HepG2 (cell line): ENCODE data around the gene EEPD1. TPM values are rescaled to one million over a fixed set of nuclear protein-coding genes. Genes with fewer than 3 reads are reported as not detected.

ENCODE experiments used
- ATAC-seq: fragments of 200-7000 bp; cut with Tn5 transposase; 3 replicates; pipeline ENCODE4 v1.9.1; 2020; ENCODE audit warnings: mild to moderate bottlenecking, moderate library complexity
- BruUV-seq: library from RNA; stranded (reverse); fragments of 400-500 nt; replicated peaks from 2 replicates; lab custom pipeline; 2021; lab: Mats Ljungman, UMichigan
- CTCF ChIA-PET: fragments of 300-600 bp; formaldehyde crosslinking; extraction: SDS; loops from one replicate; lab custom pipeline; 2021; ENCODE audit warnings: low total read pairs, inconsistent platforms, low intra/inter-chr PET ratio; lab: Yijun Ruan, JAX
- POLR2A ChIA-PET: fragments of 350-600 bp; sonication (Branson Sonifier 250); formaldehyde crosslinking; loops from one replicate; lab custom pipeline; 2020; ENCODE audit warnings: antibody characterized with exemption, inconsistent platforms; lab: Yijun Ruan, JAX
- DNase-seq: peaks from one replicate; pipeline ENCODE4 v3.0.0-alpha.2; 2015; ENCODE audit warnings: low spot score
- FAIRE-seq: peaks from 3 replicates; lab custom pipeline; 2011; peaks lifted over from hg19 to GRCh38; lab: Jason Lieb, UNC
- H2AFZ ChIP-seq: one replicate; pipeline ENCODE4 v1.6.1; 2011; ENCODE audit warnings: low read length, inconsistent platforms
- H3K27ac ChIP-seq: fragments of 300-600 bp; 3 replicates; pipeline ENCODE4 v1.8.0; 2011; ENCODE audit warnings: mixed run types, mild to moderate bottlenecking, mixed read lengths, low read length, inconsistent platforms; ENCODE audit not compliant: insufficient read depth; ENCODE audit errors: extremely low read length
- H3K27me3 ChIP-seq, 2 experiments: fragments of 200-600 bp in 1 of 2; 2 replicates in 1 of 2; 3 replicates in 1 of 2; pipeline versions ENCODE4 v1.6.0 to v1.8.0; 2011; ENCODE audit warnings: low read length in 2 of 2, mild to moderate bottlenecking in 2 of 2, moderate library complexity in 2 of 2, inconsistent platforms in 1 of 2; ENCODE audit not compliant: insufficient read depth in 2 of 2, control insufficient read depth in 1 of 2
- H3K36me3 ChIP-seq, 2 experiments: fragments of 200-600 bp in 1 of 2; replicated peaks in 1 of 2; 2 replicates in 1 of 2; 3 replicates in 1 of 2; pipeline versions ENCODE4 v1.5.1 to v1.8.0; 2011; ENCODE audit warnings: low read length in 2 of 2, inconsistent platforms in 1 of 2; ENCODE audit not compliant: insufficient read depth in 2 of 2, control insufficient read depth in 1 of 2
- H3K4me1 ChIP-seq: 2 replicates; pipeline ENCODE4 v1.5.1; 2012; ENCODE audit warnings: low read length, inconsistent platforms; ENCODE audit not compliant: insufficient read depth
- H3K4me2 ChIP-seq: 2 replicates; pipeline ENCODE4 v1.6.0; 2011; ENCODE audit warnings: low read depth, low read length, inconsistent platforms
- H3K4me3 ChIP-seq, 3 experiments: fragments of 200-600 bp in 1 of 3; sonication (generic), shearing (Covaris generic) in 1 of 3; replicated peaks in 1 of 3; 2 replicates each; pipeline ENCODE4 v1.5.1; 2011 to 2016; ENCODE audit warnings: low read length in 3 of 3, inconsistent platforms in 2 of 3, low read depth in 2 of 3, mild to moderate bottlenecking in 2 of 3, control low read depth in 1 of 3, mixed read lengths in 1 of 3; ENCODE audit not compliant: insufficient read depth in 1 of 3
- H3K79me2 ChIP-seq: one replicate; pipeline ENCODE4 v1.6.1; 2011; ENCODE audit warnings: low read length, inconsistent platforms; ENCODE audit not compliant: insufficient read depth
- H3K9ac ChIP-seq: 2 replicates; pipeline ENCODE4 v1.6.0; 2011; ENCODE audit warnings: mild to moderate bottlenecking, low read depth, low read length, inconsistent platforms; ENCODE audit not compliant: insufficient read depth
- H3K9me3 ChIP-seq: 2 replicates; pipeline ENCODE4 v1.5.1; 2012; ENCODE audit warnings: mild to moderate bottlenecking, low read length
- H4K20me1 ChIP-seq: 2 replicates; pipeline ENCODE4 v1.6.0; 2011; ENCODE audit warnings: inconsistent platforms, mild to moderate bottlenecking, low read length, moderate library complexity; ENCODE audit not compliant: insufficient read depth
- CBX5 ChIP-seq: sonication (generic); formaldehyde crosslinking; IDR thresholded peaks from 2 replicates; pipeline ENCODE4 v1.4.0; 2020; ENCODE audit warnings: missing genetic modification reagents, borderline replicate concordance
- ESRRA ChIP-seq: sonication (generic); formaldehyde crosslinking; IDR thresholded peaks from 2 replicates; pipeline ENCODE4 v1.5.1; 2020; ENCODE audit warnings: mild to moderate bottlenecking, low read depth, missing genetic modification reagents
- FLYWCH1 ChIP-seq: sonication (generic); formaldehyde crosslinking; IDR thresholded peaks from 2 replicates; pipeline ENCODE4 v1.8.1; 2023; ENCODE audit warnings: mild to moderate bottlenecking, missing genetic modification reagents
- GATAD2A ChIP-seq: IDR thresholded peaks from 2 replicates; pipeline ENCODE4 v1.6.1; 2016
- IRF2 ChIP-seq: IDR thresholded peaks from 2 replicates; pipeline ENCODE4 v1.6.1; 2018; ENCODE audit warnings: missing genetic modification reagents, missing compliant biosample characterization
- REL ChIP-seq: sonication (generic); formaldehyde crosslinking; conservative IDR thresholded peaks from 2 replicates; pipeline ENCODE4 v1.8.0; 2022; ENCODE audit warnings: mild to moderate bottlenecking, missing genetic modification reagents, moderate library complexity
- RORA ChIP-seq: sonication (generic); formaldehyde crosslinking; IDR thresholded peaks from 2 replicates; pipeline ENCODE4 v1.5.0; 2020; ENCODE audit warnings: mild to moderate bottlenecking, missing genetic modification reagents, moderate library complexity
- RXRB ChIP-seq: IDR thresholded peaks from 2 replicates; pipeline ENCODE4 v1.6.1; 2016; ENCODE audit warnings: borderline replicate concordance, missing genetic modification reagents, missing compliant biosample characterization
- U2AF2 ChIP-seq: fragments of 200-400 bp; formaldehyde crosslinking; IDR thresholded peaks from 2 replicates; pipeline ENCODE4 v1.6.1; 2017; ENCODE audit warnings: low read depth, mild to moderate bottlenecking, low read length
- ZMYM3 ChIP-seq: sonication (generic); formaldehyde crosslinking; IDR thresholded peaks from 2 replicates; pipeline ENCODE4 v1.5.1; 2020; ENCODE audit warnings: mild to moderate bottlenecking, missing genetic modification reagents
- ZNF30 ChIP-seq: sonication (generic); formaldehyde crosslinking; IDR thresholded peaks from 2 replicates; pipeline ENCODE4 v1.5.0; 2020; ENCODE audit warnings: mild to moderate bottlenecking, missing genetic modification reagents
- ZNF720 ChIP-seq: sonication (generic); formaldehyde crosslinking; IDR thresholded peaks from 2 replicates; pipeline ENCODE4 v1.4.0; 2020; ENCODE audit warnings: missing genetic modification reagents
- ZNF766 ChIP-seq: sonication (generic); formaldehyde crosslinking; IDR thresholded peaks from 2 replicates; pipeline ENCODE4 v1.5.0; 2020; ENCODE audit warnings: missing genetic modification reagents, borderline replicate concordance
- ZNF776 ChIP-seq: sonication (generic); formaldehyde crosslinking; IDR thresholded peaks from 2 replicates; pipeline ENCODE4 v1.4.0; 2020; ENCODE audit warnings: mild to moderate bottlenecking, missing genetic modification reagents
- WGBS: methylation state at CpG from one replicate; pipeline ENCODE4 v1.1.6; 2017; ENCODE audit warnings: low lambda C conversion rate; 5-methylcytosine and 5-hydroxymethylcytosine counted together
- in situ Hi-C: cut with HindIII; loops from 2 replicates; pipeline ENCODE4 v1.10.0; 2017; ENCODE audit warnings: low pct_unique_long_range_greater_than_20kb; ENCODE audit not compliant: extremely low pct_ligation_motif_present
- intact Hi-C: fragments of 100-400 bp; cut with micrococcal nuclease; formaldehyde crosslinking; loops from one replicate; pipeline ENCODE4 v1.10.0; 2022; ENCODE audit not compliant: unreplicated experiment
- polyA plus RNA-seq, 8 experiments: library from polyadenylated mRNA; depleted of rRNA in 3 of 8; stranded (reverse) in 7 of 8; unstranded in 1 of 8; fragments of >200 nt; fragmentation: Illumina TruSeq in 4 of 8; extraction: Trizol in 4 of 8; gene quantifications; 2 replicates each; pipeline versions ENCODE4 v1.2.1 to v1.2.3, GENCODE V29; 2011 to 2016; ENCODE audit warnings: low read depth in 4 of 8, missing spikeins in 1 of 8, mixed read lengths in 1 of 8; ENCODE audit not compliant: insufficient read depth in 1 of 8
- total RNA-seq, 5 experiments: library from RNA; depleted of rRNA; stranded (reverse); fragments of >200 nt; fragmentation: Illumina TruSeq; extraction: Trizol; gene quantifications; 2 replicates each; pipeline ENCODE4 v1.2.3, GENCODE V29; 2016; ENCODE audit warnings: low read depth in 1 of 5
- TF ChIP-seq, protein P1 (sequence below): sonication (generic); formaldehyde crosslinking; IDR thresholded peaks from 2 replicates; pipeline ENCODE4 v1.5.0; 2020; ENCODE audit warnings: missing genetic modification reagents
- TF ChIP-seq, protein P2 (sequence below): sonication (generic); formaldehyde crosslinking; IDR thresholded peaks from 2 replicates; pipeline ENCODE4 v1.5.0; 2020; ENCODE audit warnings: mild to moderate bottlenecking, missing genetic modification reagents
- TF ChIP-seq, protein P3 (sequence below): sonication (generic); formaldehyde crosslinking; IDR thresholded peaks from 2 replicates; pipeline ENCODE4 v1.9.0; 2022; ENCODE audit warnings: low read depth, missing genetic modification reagents
- TF ChIP-seq, protein P4 (sequence below): sonication (generic); formaldehyde crosslinking; conservative IDR thresholded peaks from 2 replicates; pipeline ENCODE4 v1.5.0; 2020; ENCODE audit warnings: missing genetic modification reagents

Gene EEPD1
- total and polyA plus RNA-seq, 2 of the 13 experiments (the other 11 are each of a cell fraction or from before 2014, with no cell fraction given) = 10.1 to 16.4 TPM

DNA sequence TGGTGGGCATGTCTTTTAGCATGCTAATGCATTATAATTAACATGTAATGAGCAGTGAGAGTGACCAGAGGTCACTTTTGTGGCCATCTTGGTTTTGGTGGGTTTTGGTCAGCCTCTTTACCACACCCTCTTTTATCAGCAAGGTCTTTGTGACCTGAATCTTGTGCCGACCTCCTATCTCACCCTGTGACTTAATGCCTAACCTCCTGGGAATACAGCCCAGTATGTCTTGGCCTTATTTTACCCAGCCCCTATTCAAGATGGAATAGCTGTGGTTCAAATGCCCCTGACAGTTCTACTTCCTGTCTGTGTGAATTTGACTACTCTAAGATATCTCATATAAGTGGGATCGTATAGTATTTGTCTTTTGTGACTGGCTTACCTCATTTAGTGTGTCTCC is 85.1 kb downstream of the EEPD1 start:
- Histone ChIP-seq H3K9me3 (no peaks in the 10 kb centered on the region), H4K20me1 (0 out of 2 replicates have a peak, but pooled peaks cover 4% of the 10 kb centered on the region), H2AFZ (no peak overlapping the region), H3K27ac (no peak overlapping the region), H3K9ac (no peak overlapping the region), H3K4me1 (peaks cover 10% of the 10 kb centered on the region), H3K4me3 (no peak overlapping the region), H3K4me2 (no peak overlapping the region), H3K36me3 (peaks cover 14 to 29% of the 10 kb centered on the region in 2 experiments; a peak in 4 of 5 replicates), H3K79me2 (peaks cover 6% of the 10 kb centered on the region), H3K27me3 (no peaks in the 10 kb centered on the region)
- no peak for ATAC-seq
- DNase-seq = no peak
- FAIRE-seq = no peak
- 100% methylated on average over 2 of the region's 2 CpGs for WGBS
- no TSS peak for BruUV-seq
- in situ Hi-C loops = no loop called here
- CTCF ChIA-PET = no interaction called here
- POLR2A ChIA-PET = no interaction called here
- intact Hi-C loops = no loop called here
- no peak for TF ChIP-seq ZNF766 (CRISPR knock-in tag)
- TF ChIP-seq ZNF30 (CRISPR knock-in tag) = no peak
- TF ChIP-seq IRF2 (CRISPR knock-in tag) = no peak
- no peak for TF ChIP-seq ESRRA
- no peak for TF ChIP-seq ZMYM3 (CRISPR knock-in tag)
- no peak for TF ChIP-seq U2AF2
- TF ChIP-seq, protein P1, sequence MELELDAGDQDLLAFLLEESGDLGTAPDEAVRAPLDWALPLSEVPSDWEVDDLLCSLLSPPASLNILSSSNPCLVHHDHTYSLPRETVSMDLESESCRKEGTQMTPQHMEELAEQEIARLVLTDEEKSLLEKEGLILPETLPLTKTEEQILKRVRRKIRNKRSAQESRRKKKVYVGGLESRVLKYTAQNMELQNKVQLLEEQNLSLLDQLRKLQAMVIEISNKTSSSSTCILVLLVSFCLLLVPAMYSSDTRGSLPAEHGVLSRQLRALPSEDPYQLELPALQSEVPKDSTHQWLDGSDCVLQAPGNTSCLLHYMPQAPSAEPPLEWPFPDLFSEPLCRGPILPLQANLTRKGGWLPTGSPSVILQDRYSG = no peak
- TF ChIP-seq, protein P2, sequence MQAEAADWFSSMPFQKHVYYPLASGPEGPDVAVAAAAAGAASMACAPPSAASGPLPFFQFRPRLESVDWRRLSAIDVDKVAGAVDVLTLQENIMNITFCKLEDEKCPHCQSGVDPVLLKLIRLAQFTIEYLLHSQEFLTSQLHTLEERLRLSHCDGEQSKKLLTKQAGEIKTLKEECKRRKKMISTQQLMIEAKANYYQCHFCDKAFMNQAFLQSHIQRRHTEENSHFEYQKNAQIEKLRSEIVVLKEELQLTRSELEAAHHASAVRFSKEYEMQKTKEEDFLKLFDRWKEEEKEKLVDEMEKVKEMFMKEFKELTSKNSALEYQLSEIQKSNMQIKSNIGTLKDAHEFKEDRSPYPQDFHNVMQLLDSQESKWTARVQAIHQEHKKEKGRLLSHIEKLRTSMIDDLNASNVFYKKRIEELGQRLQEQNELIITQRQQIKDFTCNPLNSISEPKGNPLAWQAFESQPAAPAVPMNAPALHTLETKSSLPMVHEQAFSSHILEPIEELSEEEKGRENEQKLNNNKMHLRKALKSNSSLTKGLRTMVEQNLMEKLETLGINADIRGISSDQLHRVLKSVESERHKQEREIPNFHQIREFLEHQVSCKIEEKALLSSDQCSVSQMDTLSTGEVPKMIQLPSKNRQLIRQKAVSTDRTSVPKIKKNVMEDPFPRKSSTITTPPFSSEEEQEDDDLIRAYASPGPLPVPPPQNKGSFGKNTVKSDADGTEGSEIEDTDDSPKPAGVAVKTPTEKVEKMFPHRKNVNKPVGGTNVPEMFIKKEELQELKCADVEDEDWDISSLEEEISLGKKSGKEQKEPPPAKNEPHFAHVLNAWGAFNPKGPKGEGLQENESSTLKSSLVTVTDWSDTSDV (CRISPR knock-in tag) = no peak
- TF ChIP-seq, protein P3, sequence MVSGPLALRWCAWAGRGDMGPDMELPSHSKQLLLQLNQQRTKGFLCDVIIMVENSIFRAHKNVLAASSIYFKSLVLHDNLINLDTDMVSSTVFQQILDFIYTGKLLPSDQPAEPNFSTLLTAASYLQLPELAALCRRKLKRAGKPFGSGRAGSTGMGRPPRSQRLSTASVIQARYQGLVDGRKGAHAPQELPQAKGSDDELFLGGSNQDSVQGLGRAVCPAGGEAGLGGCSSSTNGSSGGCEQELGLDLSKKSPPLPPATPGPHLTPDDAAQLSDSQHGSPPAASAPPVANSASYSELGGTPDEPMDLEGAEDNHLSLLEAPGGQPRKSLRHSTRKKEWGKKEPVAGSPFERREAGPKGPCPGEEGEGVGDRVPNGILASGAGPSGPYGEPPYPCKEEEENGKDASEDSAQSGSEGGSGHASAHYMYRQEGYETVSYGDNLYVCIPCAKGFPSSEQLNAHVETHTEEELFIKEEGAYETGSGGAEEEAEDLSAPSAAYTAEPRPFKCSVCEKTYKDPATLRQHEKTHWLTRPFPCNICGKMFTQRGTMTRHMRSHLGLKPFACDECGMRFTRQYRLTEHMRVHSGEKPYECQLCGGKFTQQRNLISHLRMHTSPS = no peak
- TF ChIP-seq RORA (CRISPR knock-in tag) = no peak
- no peak for TF ChIP-seq RXRB (CRISPR knock-in tag)
- TF ChIP-seq, protein P4, sequence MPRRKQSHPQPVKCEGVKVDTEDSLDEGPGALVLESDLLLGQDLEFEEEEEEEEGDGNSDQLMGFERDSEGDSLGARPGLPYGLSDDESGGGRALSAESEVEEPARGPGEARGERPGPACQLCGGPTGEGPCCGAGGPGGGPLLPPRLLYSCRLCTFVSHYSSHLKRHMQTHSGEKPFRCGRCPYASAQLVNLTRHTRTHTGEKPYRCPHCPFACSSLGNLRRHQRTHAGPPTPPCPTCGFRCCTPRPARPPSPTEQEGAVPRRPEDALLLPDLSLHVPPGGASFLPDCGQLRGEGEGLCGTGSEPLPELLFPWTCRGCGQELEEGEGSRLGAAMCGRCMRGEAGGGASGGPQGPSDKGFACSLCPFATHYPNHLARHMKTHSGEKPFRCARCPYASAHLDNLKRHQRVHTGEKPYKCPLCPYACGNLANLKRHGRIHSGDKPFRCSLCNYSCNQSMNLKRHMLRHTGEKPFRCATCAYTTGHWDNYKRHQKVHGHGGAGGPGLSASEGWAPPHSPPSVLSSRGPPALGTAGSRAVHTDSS = no peak
- no peak for TF ChIP-seq ZNF776 (CRISPR knock-in tag)
- TF ChIP-seq FLYWCH1 (CRISPR knock-in tag) = no peak
- no peak for TF ChIP-seq GATAD2A
- no peak for TF ChIP-seq CBX5 (CRISPR knock-in tag)
- no peak for TF ChIP-seq REL (CRISPR knock-in tag)
- TF ChIP-seq ZNF720 (CRISPR knock-in tag) = no peak
